Sigmoid colon (tissue), 4 donors: ENCODE results near the gene GREB1.

Experiments used
- POLR2A ChIP-seq, 2 donors: fragments of 450-650 bp; IDR thresholded peaks; one replicate each; pipeline ENCODE4 v1.6.1; 2016; ENCODE audit warnings: antibody characterized with exemption in 2 of 2, mild to moderate bottlenecking in 2 of 2, moderate library complexity in 2 of 2
- POLR2AphosphoS5 ChIP-seq, 4 donors: sonication (generic); formaldehyde crosslinking; IDR thresholded peaks; one replicate each; pipeline ENCODE4 v1.6.1; 2017; ENCODE audit warnings: antibody characterized with exemption in 4 of 4
- TF ChIP-seq, protein P1 (sequence below), 4 experiments: fragments of 450-650 bp in 3 of 4; fragments of 200-600 bp in 1 of 4; IDR thresholded peaks; one replicate each; pipeline ENCODE4 v1.5.1; 2016 to 2019; ENCODE audit warnings: antibody characterized with exemption in 4 of 4, mild to moderate bottlenecking in 3 of 4, moderate library complexity in 2 of 4

DNA sequence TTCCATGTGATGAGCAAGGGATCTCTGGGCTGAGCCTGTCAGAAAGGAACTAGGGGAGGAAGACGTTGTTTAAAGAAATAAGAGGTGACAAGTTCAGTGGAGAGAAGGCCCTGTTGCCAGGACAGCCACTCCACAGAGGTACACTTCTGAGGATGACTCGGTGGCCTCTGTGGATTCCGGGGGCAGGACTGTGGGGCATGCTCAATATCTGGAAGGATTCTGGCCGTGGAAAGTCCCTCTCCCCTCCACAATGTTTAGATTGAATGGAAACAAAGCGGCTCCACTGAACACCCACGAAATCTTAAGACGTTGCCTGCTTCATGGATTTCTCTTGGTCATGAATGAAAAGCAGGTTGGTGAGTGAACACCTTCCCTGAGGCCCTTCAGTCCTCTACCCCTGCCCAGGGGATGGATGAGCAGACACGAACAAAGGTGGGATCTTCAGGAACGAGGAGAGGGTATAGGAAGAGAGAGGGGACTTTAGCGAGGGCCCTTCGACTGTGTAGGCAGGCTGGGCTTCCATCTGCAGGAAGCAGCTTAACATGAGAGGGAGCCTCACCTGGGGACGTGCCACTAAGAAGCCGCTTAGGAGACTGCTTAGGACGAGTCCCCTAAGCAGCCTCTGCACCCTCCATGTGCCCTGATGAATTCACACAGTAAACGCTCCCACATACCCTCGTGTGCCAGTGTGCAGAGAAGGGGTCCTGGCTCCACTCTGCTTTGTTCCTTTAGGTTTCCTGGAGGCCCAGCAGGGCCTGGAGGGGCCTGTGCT, 134.2 kb downstream of the GREB1 start:
- TF ChIP-seq POLR2A (IDR thresholded peaks at IDR 0.05) (no peak), POLR2AphosphoS5 (IDR thresholded peaks at IDR 0.05) (no peak)
- TF ChIP-seq, protein P1, sequence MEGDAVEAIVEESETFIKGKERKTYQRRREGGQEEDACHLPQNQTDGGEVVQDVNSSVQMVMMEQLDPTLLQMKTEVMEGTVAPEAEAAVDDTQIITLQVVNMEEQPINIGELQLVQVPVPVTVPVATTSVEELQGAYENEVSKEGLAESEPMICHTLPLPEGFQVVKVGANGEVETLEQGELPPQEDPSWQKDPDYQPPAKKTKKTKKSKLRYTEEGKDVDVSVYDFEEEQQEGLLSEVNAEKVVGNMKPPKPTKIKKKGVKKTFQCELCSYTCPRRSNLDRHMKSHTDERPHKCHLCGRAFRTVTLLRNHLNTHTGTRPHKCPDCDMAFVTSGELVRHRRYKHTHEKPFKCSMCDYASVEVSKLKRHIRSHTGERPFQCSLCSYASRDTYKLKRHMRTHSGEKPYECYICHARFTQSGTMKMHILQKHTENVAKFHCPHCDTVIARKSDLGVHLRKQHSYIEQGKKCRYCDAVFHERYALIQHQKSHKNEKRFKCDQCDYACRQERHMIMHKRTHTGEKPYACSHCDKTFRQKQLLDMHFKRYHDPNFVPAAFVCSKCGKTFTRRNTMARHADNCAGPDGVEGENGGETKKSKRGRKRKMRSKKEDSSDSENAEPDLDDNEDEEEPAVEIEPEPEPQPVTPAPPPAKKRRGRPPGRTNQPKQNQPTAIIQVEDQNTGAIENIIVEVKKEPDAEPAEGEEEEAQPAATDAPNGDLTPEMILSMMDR (IDR thresholded peaks at IDR 0.05), result no peak
